ENCODE data around the gene HNRNPC.

The HNRNPC gene

DNA sequence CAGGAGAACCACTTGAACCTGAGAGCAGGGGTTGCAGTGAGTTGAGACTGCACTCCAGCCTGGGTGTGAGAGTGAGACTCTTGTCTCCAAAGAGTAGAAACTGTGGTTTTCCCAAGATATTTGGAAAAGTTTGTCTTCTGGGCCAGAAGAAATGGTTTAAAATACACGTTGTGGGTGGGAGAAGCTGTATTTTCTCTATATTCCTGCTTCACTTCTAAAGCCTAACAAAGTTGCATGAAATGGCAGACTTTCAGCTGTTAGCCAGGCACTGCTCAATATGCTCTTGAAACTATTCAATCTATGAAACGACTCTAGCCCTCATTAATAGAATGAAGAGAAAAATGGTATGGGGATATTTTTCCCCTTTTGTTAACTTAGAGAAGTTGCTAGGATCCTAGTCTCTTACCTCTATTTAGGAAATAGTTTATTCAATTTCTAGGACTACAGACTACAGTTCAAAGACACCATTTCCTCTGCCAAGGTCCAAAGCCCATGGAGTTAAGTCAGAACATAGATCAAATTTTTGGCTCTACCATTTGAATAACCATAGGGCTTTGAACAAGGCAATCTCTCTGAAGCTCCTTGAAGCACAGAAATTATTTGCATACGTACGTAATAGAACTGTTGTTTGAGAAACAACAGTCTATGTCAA is 64.1 kb downstream of the HNRNPC start:
- Histone ChIP-seq H3K79me2 (ENCODE audit: insufficient read depth, low read length) (no peaks in the 10 kb centered on the region), H4K20me1 (ENCODE audit: insufficient read depth, low read length, poor library complexity, severe bottlenecking) (peaks cover 22% of the 10 kb centered on the region), H3K9me2 (replicated peaks; ENCODE audit: low read depth, low read length) (no peaks in the 10 kb centered on the region), H2AFZ (ENCODE audit: low read length) (no peak overlapping the region), H3K27me3 (ENCODE audit: insufficient read depth, low read length, poor library complexity, severe bottlenecking) (no peaks in the 10 kb centered on the region), H3K9ac (ENCODE audit: low read depth, low read length, poor library complexity, severe bottlenecking) (no peak overlapping the region), H3K9me3 (ENCODE audit: insufficient read depth, low read depth, low read length) (no peaks in the 10 kb centered on the region), H3F3A (ENCODE audit: low read depth) (no peaks in the 10 kb centered on the region; the same call in 1 of the 2 replicates), H3K4me2 (ENCODE audit: low read depth, low read length, poor library complexity, severe bottlenecking) (no peak overlapping the region), H3K4me3 (ENCODE audit: low read length, poor library complexity, severe bottlenecking) (no peak overlapping the region), H3K36me3 (ENCODE audit: insufficient read depth, low read length) (peaks cover 62% of the 10 kb centered on the region), H3K4me1 (ENCODE audit: insufficient read depth, low read length, poor library complexity, severe bottlenecking) (no peaks in the 10 kb centered on the region)
- no peak for TF ChIP-seq EZH2phosphoT487 (IDR thresholded peaks at IDR 0.05; ENCODE audit: borderline replicate concordance)
- TF ChIP-seq, protein P1, sequence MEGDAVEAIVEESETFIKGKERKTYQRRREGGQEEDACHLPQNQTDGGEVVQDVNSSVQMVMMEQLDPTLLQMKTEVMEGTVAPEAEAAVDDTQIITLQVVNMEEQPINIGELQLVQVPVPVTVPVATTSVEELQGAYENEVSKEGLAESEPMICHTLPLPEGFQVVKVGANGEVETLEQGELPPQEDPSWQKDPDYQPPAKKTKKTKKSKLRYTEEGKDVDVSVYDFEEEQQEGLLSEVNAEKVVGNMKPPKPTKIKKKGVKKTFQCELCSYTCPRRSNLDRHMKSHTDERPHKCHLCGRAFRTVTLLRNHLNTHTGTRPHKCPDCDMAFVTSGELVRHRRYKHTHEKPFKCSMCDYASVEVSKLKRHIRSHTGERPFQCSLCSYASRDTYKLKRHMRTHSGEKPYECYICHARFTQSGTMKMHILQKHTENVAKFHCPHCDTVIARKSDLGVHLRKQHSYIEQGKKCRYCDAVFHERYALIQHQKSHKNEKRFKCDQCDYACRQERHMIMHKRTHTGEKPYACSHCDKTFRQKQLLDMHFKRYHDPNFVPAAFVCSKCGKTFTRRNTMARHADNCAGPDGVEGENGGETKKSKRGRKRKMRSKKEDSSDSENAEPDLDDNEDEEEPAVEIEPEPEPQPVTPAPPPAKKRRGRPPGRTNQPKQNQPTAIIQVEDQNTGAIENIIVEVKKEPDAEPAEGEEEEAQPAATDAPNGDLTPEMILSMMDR (conservative IDR thresholded peaks at IDR 0.05; ENCODE audit: low read length), result no peak

DNA sequence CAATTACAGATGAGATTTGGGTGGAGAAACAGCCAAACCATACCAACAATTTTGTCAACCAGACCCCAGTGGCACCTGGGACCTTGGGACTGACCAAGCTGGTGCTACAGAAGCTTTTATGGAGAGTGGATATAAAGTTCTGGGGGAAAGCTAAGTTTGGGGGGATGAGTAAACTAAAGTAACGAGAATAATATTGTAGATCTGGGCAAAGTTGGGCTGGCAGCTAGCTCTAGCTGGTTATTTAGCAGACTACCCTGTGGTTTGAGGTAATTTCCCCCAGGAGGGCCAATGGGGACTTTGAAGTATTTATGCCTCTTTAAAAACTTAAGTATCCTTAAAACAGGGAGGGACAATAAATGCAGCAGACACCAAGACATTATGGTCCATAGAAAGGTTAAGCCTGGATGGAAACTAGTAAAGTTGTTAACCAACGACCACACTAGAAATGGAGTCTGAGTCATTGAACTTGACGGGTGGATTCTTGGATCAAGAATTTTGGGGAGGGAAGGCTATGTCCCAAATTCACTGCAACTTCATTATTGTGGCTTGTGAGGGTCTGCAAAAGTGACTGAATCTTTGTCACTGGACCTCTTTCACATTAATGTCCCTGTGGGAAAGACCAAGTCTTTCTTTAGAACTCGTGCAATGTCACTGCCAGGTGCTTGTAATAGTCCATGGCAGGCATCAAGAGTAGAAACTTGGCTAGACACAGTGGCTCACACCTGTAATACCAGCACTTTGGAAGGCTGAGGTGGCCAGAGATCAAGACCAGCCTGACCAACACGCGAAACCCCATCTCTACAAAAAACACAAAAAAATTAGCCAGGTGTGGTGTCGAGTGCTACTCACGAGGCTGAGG is 64.8 kb downstream of the HNRNPC start:
- H4K20me1 ChIP-seq (ENCODE audit: insufficient read depth, low read length, poor library complexity, severe bottlenecking), result peaks cover 14% of the 10 kb centered on the region
- no peaks in the 10 kb centered on the region for H3K79me2 ChIP-seq (ENCODE audit: insufficient read depth, low read length)
- no peaks in the 10 kb centered on the region for H3K4me1 ChIP-seq (ENCODE audit: insufficient read depth, low read length, poor library complexity, severe bottlenecking)
- H3K9me2 ChIP-seq (replicated peaks; ENCODE audit: low read depth, low read length), result no peaks in the 10 kb centered on the region
- no peak overlapping the region for H3K9ac ChIP-seq (ENCODE audit: low read depth, low read length, poor library complexity, severe bottlenecking)
- no peak overlapping the region for H3K4me3 ChIP-seq (ENCODE audit: low read length, poor library complexity, severe bottlenecking)
- TF ChIP-seq, protein P1 (conservative IDR thresholded peaks at IDR 0.05; ENCODE audit: low read length), result no peak
- TF ChIP-seq EZH2phosphoT487 (IDR thresholded peaks at IDR 0.05; ENCODE audit: borderline replicate concordance), result no peak
- H3K27me3 ChIP-seq (ENCODE audit: insufficient read depth, low read length, poor library complexity, severe bottlenecking), result no peaks in the 10 kb centered on the region
- H3K4me2 ChIP-seq (ENCODE audit: low read depth, low read length, poor library complexity, severe bottlenecking), result no peak overlapping the region
- no peak overlapping the region for H2AFZ ChIP-seq (ENCODE audit: low read length)
- no peaks in the 10 kb centered on the region; the same call in 1 of the 2 replicates for H3F3A ChIP-seq (ENCODE audit: low read depth)
- no peaks in the 10 kb centered on the region for H3K9me3 ChIP-seq (ENCODE audit: insufficient read depth, low read depth, low read length)
- H3K36me3 ChIP-seq (ENCODE audit: insufficient read depth, low read length), result peaks cover 54% of the 10 kb centered on the region

DNA sequence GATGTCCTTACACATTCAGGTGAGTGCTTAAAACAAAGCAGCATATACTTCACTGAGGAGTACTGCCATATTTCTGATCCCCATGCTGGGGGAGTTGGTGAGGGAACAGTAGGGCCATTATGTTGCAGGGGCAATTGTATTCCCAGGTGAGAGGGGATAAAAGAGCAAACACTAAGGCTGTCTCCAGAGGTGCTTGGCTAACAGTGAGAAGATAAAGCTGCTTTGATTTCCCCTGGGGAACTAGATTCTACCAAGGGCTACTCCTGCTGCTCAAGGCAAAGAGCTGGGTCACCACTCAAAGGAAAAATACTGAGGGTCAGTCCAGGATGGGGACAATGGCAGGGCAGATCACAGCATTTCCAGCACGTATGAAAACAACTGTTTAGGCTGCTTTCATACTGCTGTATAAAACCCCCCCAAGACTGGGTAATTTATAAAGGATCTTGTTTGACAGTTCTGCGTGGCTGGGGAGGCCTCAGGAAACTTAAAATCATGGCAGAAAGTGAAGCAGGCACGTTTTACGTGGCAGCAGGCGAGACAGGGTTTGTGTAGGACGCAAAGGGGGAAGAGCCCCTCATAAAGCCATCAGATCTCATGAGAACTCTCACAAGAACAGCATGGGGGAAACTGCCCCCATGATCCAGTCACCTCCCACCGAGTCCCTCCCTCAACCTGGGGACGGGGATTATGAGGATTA is 65.6 kb downstream of the HNRNPC start:
- Histone ChIP-seq H3K4me2 (ENCODE audit: low read depth, low read length, poor library complexity, severe bottlenecking) (no peak overlapping the region), H3K4me1 (ENCODE audit: insufficient read depth, low read length, poor library complexity, severe bottlenecking) (no peaks in the 10 kb centered on the region), H3F3A (ENCODE audit: low read depth) (no peaks in the 10 kb centered on the region; the same call in 1 of the 2 replicates), H4K20me1 (ENCODE audit: insufficient read depth, low read length, poor library complexity, severe bottlenecking) (peaks cover 12% of the 10 kb centered on the region), H3K27me3 (ENCODE audit: insufficient read depth, low read length, poor library complexity, severe bottlenecking) (no peaks in the 10 kb centered on the region), H3K9ac (ENCODE audit: low read depth, low read length, poor library complexity, severe bottlenecking) (no peak overlapping the region), H2AFZ (ENCODE audit: low read length) (no peak overlapping the region), H3K79me2 (ENCODE audit: insufficient read depth, low read length) (no peaks in the 10 kb centered on the region), H3K9me3 (ENCODE audit: insufficient read depth, low read depth, low read length) (no peaks in the 10 kb centered on the region), H3K9me2 (replicated peaks; ENCODE audit: low read depth, low read length) (no peaks in the 10 kb centered on the region), H3K36me3 (ENCODE audit: insufficient read depth, low read length) (peaks cover 47% of the 10 kb centered on the region), H3K4me3 (ENCODE audit: low read length, poor library complexity, severe bottlenecking) (no peak overlapping the region)
- TF ChIP-seq, protein P1 (conservative IDR thresholded peaks at IDR 0.05; ENCODE audit: low read length), result no peak
- TF ChIP-seq EZH2phosphoT487 (IDR thresholded peaks at IDR 0.05; ENCODE audit: borderline replicate concordance), result no peak

Data from Loucy (cell line).